HL-60 (cell line): ENCODE data around the gene DCTN2.

ENCODE experiments used
- GABPA ChIP-seq: IDR thresholded peaks from 2 replicates; pipeline ENCODE4 v1.6.1; 2012; ENCODE audit warnings: low read depth
- POLR2AphosphoS5 ChIP-seq: IDR thresholded peaks from 2 replicates; pipeline ENCODE4 v1.6.1; 2012; ENCODE audit warnings: low read depth
- SPI1 ChIP-seq: IDR thresholded peaks from 2 replicates; pipeline ENCODE4 v1.6.1; 2012; ENCODE audit warnings: low read depth, mild to moderate bottlenecking, borderline replicate concordance
- TF ChIP-seq, protein P1 (sequence below): IDR thresholded peaks from one replicate; pipeline ENCODE4 v1.5.1; 2011; ENCODE audit warnings: low read length, control low read depth, inconsistent platforms; ENCODE audit not compliant: insufficient read depth
- TF ChIP-seq, protein P2 (sequence below): IDR thresholded peaks from 2 replicates; pipeline ENCODE4 v1.6.1; 2012; ENCODE audit warnings: low read depth; ENCODE audit not compliant: insufficient replicate concordance

DNA sequence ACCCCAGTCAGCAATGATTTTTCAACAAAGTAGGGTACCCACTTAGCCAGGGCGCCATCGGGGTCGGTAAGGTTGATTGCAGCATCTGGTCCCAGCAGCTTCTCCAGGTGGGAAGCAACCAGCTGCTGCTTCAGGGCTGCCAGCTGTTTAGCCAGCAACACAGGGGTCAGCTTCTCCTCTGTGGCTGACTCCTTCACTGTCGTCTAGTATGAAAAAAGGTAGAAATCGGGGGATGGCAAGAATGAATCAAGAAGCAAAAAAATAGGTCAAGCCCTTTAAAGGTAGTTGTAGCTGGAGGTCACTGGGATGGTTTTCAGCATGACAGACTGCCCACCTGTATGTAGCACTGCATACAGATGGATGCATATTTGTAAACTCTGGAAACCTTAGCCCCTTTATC, 12.7 kb downstream of the DCTN2 start:
- TF ChIP-seq, protein P1, sequence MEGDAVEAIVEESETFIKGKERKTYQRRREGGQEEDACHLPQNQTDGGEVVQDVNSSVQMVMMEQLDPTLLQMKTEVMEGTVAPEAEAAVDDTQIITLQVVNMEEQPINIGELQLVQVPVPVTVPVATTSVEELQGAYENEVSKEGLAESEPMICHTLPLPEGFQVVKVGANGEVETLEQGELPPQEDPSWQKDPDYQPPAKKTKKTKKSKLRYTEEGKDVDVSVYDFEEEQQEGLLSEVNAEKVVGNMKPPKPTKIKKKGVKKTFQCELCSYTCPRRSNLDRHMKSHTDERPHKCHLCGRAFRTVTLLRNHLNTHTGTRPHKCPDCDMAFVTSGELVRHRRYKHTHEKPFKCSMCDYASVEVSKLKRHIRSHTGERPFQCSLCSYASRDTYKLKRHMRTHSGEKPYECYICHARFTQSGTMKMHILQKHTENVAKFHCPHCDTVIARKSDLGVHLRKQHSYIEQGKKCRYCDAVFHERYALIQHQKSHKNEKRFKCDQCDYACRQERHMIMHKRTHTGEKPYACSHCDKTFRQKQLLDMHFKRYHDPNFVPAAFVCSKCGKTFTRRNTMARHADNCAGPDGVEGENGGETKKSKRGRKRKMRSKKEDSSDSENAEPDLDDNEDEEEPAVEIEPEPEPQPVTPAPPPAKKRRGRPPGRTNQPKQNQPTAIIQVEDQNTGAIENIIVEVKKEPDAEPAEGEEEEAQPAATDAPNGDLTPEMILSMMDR = no peak
- TF ChIP-seq, protein P2, sequence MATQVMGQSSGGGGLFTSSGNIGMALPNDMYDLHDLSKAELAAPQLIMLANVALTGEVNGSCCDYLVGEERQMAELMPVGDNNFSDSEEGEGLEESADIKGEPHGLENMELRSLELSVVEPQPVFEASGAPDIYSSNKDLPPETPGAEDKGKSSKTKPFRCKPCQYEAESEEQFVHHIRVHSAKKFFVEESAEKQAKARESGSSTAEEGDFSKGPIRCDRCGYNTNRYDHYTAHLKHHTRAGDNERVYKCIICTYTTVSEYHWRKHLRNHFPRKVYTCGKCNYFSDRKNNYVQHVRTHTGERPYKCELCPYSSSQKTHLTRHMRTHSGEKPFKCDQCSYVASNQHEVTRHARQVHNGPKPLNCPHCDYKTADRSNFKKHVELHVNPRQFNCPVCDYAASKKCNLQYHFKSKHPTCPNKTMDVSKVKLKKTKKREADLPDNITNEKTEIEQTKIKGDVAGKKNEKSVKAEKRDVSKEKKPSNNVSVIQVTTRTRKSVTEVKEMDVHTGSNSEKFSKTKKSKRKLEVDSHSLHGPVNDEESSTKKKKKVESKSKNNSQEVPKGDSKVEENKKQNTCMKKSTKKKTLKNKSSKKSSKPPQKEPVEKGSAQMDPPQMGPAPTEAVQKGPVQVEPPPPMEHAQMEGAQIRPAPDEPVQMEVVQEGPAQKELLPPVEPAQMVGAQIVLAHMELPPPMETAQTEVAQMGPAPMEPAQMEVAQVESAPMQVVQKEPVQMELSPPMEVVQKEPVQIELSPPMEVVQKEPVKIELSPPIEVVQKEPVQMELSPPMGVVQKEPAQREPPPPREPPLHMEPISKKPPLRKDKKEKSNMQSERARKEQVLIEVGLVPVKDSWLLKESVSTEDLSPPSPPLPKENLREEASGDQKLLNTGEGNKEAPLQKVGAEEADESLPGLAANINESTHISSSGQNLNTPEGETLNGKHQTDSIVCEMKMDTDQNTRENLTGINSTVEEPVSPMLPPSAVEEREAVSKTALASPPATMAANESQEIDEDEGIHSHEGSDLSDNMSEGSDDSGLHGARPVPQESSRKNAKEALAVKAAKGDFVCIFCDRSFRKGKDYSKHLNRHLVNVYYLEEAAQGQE = no peak
- TF ChIP-seq POLR2AphosphoS5 = no peak
- no peak for TF ChIP-seq GABPA
- no peak for TF ChIP-seq SPI1
